OCI-LY3 (cell line): ENCODE results near the gene CDK5R1.

ENCODE experiments used
- H2AFZ ChIP-seq: fragments of 200-600, 300-600 bp; shearing (Covaris generic); 2 replicates; pipeline ENCODE4 v1.6.0; 2014; ENCODE audit warnings: antibody characterized with exemption, low read depth, low read length
- H3K27ac ChIP-seq: fragments of 200-600, 300-600 bp; sonication (generic); 2 replicates; pipeline ENCODE4 v1.5.1; 2014; ENCODE audit warnings: mild to moderate bottlenecking, low read length, moderate library complexity, mixed read lengths
- H3K27me3 ChIP-seq: fragments of 200-600, 300-600 bp; sonication (generic); 2 replicates; pipeline ENCODE4 v1.6.1; 2014; ENCODE audit warnings: low read depth, low read length, mixed read lengths
- H3K36me3 ChIP-seq: fragments of 200-600, 300-600 bp; sonication (generic); replicated peaks from 2 replicates; pipeline ENCODE3; 2014; ENCODE audit warnings: low read depth, low read length, mixed read lengths
- H3K4me1 ChIP-seq: fragments of 300-600, 200-600 bp; sonication (generic); 2 replicates; pipeline ENCODE4 v1.6.1; 2014; ENCODE audit warnings: low read length, mixed read lengths
- H3K4me2 ChIP-seq: fragments of 200-600, 300-600 bp; sonication (generic); 2 replicates; pipeline ENCODE4 v1.6.1; 2014; ENCODE audit warnings: low read length, mixed read lengths
- H3K4me3 ChIP-seq: fragments of 300-600, 200-600 bp; sonication (generic); 2 replicates; pipeline ENCODE4 v1.5.1; 2014; ENCODE audit warnings: antibody characterized with exemption, mild to moderate bottlenecking, low read length, moderate library complexity
- H3K79me2 ChIP-seq: fragments of 300-600, 200-600 bp; shearing (Covaris generic); 2 replicates; pipeline ENCODE4 v1.6.1; 2014; ENCODE audit warnings: mild to moderate bottlenecking, low read length, mixed read lengths
- H3K9ac ChIP-seq: fragments of 300-600, 200-600 bp; shearing (Covaris generic); 2 replicates; pipeline ENCODE4 v1.6.0; 2014; ENCODE audit warnings: mild to moderate bottlenecking, low read length, moderate library complexity
- H3K9me3 ChIP-seq: fragments of 200-600, 300-600 bp; shearing (Covaris generic); 2 replicates; pipeline ENCODE4 v1.6.1; 2014; ENCODE audit warnings: low read length, mixed read lengths; ENCODE audit not compliant: insufficient read depth
- H4K20me1 ChIP-seq: fragments of 200-600, 300-600 bp; sonication (generic); 2 replicates; pipeline ENCODE4 v1.6.1; 2016; ENCODE audit warnings: low read length, mixed read lengths; ENCODE audit not compliant: insufficient read depth
- EZH2phosphoT487 ChIP-seq: fragments of 200-600 bp; shearing (Covaris generic); IDR thresholded peaks from 2 replicates; pipeline ENCODE4 v1.6.1; 2018; ENCODE audit warnings: antibody characterized with exemption, mixed run types, low read depth
- TF ChIP-seq, protein P1 (sequence below): fragments of 200-600, 300-600 bp; sonication (generic); IDR thresholded peaks from 2 replicates; pipeline ENCODE4 v1.5.1; 2014; ENCODE audit warnings: antibody characterized with exemption, low read length, low read depth

The CDK5R1 gene

DNA sequence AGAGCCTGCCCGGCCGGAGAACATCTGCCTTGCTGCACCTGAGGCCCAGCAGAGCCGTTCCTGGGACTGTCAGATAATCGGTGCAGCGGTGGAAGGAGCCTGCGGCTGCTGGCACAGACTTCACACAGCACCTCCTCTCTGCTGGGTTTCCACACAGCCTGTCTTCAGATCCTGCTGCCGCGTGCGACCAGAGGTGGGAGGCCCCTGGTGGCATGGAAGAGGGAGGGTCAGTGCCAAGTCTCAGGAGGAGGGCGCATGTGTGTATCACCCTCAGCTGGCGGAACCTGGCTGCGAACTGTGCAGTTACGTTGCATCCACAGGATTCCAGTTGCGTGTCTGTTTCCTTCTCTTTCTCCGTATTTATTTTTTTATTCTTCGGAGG is 3.3 kb downstream of the CDK5R1 start:
- H3K4me2 ChIP-seq: no peak overlapping the region
- peaks cover 15% of the 10 kb centered on the region; the same call in 1 of the 2 replicates for H3K79me2 ChIP-seq
- H3K9me3 ChIP-seq: no peaks in the 10 kb centered on the region
- no peak overlapping the region for H2AFZ ChIP-seq
- H3K27ac ChIP-seq: no peak overlapping the region
- no peaks in the 10 kb centered on the region for H3K27me3 ChIP-seq
- TF ChIP-seq, protein P1, sequence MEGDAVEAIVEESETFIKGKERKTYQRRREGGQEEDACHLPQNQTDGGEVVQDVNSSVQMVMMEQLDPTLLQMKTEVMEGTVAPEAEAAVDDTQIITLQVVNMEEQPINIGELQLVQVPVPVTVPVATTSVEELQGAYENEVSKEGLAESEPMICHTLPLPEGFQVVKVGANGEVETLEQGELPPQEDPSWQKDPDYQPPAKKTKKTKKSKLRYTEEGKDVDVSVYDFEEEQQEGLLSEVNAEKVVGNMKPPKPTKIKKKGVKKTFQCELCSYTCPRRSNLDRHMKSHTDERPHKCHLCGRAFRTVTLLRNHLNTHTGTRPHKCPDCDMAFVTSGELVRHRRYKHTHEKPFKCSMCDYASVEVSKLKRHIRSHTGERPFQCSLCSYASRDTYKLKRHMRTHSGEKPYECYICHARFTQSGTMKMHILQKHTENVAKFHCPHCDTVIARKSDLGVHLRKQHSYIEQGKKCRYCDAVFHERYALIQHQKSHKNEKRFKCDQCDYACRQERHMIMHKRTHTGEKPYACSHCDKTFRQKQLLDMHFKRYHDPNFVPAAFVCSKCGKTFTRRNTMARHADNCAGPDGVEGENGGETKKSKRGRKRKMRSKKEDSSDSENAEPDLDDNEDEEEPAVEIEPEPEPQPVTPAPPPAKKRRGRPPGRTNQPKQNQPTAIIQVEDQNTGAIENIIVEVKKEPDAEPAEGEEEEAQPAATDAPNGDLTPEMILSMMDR: no peak
- no peak for TF ChIP-seq EZH2phosphoT487
- H3K9ac ChIP-seq: no peak overlapping the region
- peaks cover 23% of the 10 kb centered on the region for H4K20me1 ChIP-seq
- H3K36me3 ChIP-seq: peaks cover 30% of the 10 kb centered on the region
- no peak overlapping the region for H3K4me3 ChIP-seq
- peaks cover 18% of the 10 kb centered on the region for H3K4me1 ChIP-seq

DNA sequence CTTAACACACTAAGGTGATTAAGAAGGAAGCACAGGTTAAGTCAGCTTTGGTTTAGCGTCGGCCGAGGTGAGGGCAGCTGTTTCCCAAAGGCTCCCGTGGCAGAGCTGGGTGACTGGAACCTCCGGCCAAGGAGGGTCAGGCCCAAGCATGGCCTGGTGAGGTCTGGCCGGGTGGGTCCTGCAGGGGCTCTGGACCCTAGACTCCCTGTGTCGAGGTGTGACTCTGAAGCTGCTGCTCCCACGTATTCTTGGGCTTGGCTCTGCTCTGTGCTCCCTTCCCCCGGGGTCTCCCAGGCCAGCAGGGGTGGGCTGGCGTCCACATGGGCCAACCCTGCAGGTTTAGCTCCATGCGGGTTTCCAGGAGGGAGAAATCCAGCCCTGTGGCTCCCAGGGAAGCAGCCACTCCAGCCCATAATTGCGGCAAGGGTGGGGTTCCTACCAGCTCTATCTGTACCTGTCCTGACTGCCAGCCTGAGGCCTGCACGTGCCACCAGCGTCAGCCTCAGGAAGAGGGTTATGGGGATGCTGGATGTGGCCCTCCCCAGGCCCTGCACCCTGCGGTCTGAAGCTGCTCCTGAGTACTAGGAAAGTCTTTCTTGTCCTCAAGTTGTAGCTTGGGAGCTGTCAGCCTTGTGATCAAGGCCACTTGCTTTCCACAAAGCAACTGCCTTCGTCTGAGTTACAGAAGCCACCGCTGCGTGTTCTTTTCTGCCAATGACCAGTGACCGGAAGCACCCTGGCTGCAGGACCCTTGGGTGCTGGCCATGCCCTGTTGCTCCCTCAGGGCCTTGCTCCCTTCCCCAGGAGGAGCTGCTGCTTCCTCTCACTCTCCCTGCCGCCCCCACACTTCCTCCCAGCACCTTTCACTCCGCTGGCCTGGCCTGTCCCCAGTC is 4.8 kb downstream of the CDK5R1 start:
- no peaks in the 10 kb centered on the region for H3K9me3 ChIP-seq
- H3K27me3 ChIP-seq: no peaks in the 10 kb centered on the region
- peaks cover 30% of the 10 kb centered on the region for H3K36me3 ChIP-seq
- H3K4me1 ChIP-seq: peaks cover 15% of the 10 kb centered on the region
- H3K4me3 ChIP-seq: no peak overlapping the region
- H3K4me2 ChIP-seq: no peak overlapping the region
- no peak overlapping the region for H3K27ac ChIP-seq
- no peak overlapping the region for H3K9ac ChIP-seq
- H2AFZ ChIP-seq: no peak overlapping the region
- H3K79me2 ChIP-seq: peaks cover 15% of the 10 kb centered on the region; the same call in 1 of the 2 replicates
- H4K20me1 ChIP-seq: peaks cover 23% of the 10 kb centered on the region
- TF ChIP-seq, protein P1: no peak
- TF ChIP-seq EZH2phosphoT487: no peak

DNA sequence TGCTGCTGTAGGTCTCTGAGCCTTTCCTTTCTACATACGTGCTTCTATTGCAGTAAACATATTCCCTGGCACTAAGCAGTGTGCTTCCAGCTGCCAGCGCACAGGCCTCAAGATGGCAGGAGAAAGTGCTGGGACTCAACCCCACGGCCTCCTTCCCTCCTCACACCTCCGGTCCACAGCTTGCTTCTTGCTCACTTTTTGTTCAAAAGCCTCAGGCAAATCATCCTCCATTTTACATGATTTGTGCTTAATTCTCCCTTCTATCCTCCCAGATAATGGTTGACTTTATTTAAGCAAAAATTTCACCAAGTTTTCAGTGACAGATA is 5.4 kb downstream of the CDK5R1 start:
- H3K79me2 ChIP-seq: peaks cover 15% of the 10 kb centered on the region; the same call in 1 of the 2 replicates
- no peak overlapping the region for H3K27ac ChIP-seq
- no peak for TF ChIP-seq EZH2phosphoT487
- TF ChIP-seq, protein P1: no peak
- H3K27me3 ChIP-seq: no peaks in the 10 kb centered on the region
- H3K9me3 ChIP-seq: no peaks in the 10 kb centered on the region
- H3K4me3 ChIP-seq: no peak overlapping the region
- H3K4me2 ChIP-seq: no peak overlapping the region
- H3K4me1 ChIP-seq: peaks cover 15% of the 10 kb centered on the region
- H2AFZ ChIP-seq: no peak overlapping the region
- H4K20me1 ChIP-seq: peaks cover 23% of the 10 kb centered on the region
- H3K36me3 ChIP-seq: peaks cover 30% of the 10 kb centered on the region
- H3K9ac ChIP-seq: no peak overlapping the region

DNA sequence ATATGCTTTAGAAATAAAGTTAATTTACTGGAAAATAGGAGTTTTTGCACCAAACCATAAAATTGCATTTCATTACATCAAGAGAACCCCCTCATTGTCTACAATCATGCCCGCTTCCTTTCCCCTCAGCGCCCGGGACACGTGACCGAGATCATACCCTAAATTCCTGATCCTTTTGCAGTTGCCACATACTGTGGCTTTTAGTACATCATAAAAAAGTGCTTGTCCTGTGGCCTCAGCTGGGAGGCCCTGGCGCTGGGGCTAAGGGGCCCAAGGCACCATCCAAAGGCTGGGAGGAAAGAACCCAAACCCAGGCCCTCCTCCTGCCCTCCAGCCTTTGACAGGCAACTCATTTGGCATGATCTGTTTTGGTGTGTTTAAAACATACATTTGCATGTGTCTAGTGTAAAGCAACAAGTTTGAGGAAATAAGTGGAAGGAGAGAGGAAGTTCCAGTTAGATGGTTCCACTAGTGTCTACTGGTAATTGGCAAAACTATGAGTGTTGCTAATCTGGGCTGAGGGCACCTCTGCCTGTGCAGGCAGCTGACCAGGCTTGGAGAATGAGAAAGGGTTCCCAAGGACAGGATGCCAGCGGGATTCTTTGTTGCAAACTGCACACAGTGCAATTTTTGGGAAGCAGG is 6.0 kb downstream of the CDK5R1 start:
- Histone ChIP-seq H2AFZ (no peak overlapping the region), H3K9me3 (no peaks in the 10 kb centered on the region), H3K27ac (no peak overlapping the region), H3K9ac (no peak overlapping the region), H3K4me2 (no peak overlapping the region), H3K79me2 (peaks cover 13% of the 10 kb centered on the region; the same call in 1 of the 2 replicates), H3K36me3 (peaks cover 30% of the 10 kb centered on the region), H3K27me3 (no peaks in the 10 kb centered on the region), H4K20me1 (peaks cover 23% of the 10 kb centered on the region), H3K4me3 (no peak overlapping the region), H3K4me1 (peaks cover 13% of the 10 kb centered on the region)
- TF ChIP-seq EZH2phosphoT487: no peak
- TF ChIP-seq, protein P1: no peak
